ENCODE measurements around the gene NTN3. TPM values are rescaled to one million over a fixed set of nuclear protein-coding genes. Genes with fewer than 3 reads are reported as not detected.

NTN3 gene
- polyA plus RNA-seq, 3 donors = 1.7 to 2.5 (median 2.4) TPM

DNA sequence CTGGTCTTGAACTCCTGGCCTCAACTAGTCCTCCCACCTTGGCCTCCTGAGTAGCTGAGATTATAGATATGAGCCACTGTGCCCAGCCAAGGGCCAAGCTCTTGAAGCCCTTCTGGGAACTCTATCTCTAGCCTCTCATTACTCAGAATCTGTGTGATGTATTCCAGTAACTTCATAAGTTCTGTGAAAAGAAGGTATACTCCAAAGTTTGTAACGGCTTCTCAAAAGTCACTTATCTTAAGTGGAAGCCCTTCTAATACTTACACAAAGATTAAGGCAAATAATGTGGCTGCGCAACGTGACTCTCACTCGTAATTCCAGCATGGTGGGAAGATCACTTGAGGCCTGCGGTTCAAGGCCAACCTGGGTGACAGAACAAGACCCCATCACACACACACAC, 23.5 kb downstream of the NTN3 start:
- no peak for DNase-seq (ENCODE audit: low read depth in 3 of 3, low spot score in 2 of 3)

DNA sequence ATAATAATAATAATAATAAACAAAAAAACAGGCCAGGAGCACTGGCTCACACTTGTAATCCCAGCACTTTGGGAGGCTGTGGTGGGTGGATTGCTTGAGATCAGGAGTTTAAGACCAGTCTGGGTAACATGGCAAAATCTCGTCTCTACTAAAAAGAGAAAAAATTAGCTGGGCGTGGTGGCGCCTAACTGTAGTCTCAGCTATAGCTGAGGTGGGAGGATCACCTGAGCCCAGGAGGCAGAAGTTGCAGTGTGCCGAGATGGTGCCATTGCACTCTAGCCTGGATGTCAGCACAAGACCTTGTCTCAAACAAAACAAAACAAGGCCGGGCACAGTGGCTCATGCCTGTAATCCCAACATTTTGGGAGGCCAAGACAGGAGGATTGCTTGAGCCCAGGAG, 23.9 kb downstream of the NTN3 start:
- no peak for DNase-seq (ENCODE audit: low read depth in 3 of 3, low spot score in 2 of 3)

DNA sequence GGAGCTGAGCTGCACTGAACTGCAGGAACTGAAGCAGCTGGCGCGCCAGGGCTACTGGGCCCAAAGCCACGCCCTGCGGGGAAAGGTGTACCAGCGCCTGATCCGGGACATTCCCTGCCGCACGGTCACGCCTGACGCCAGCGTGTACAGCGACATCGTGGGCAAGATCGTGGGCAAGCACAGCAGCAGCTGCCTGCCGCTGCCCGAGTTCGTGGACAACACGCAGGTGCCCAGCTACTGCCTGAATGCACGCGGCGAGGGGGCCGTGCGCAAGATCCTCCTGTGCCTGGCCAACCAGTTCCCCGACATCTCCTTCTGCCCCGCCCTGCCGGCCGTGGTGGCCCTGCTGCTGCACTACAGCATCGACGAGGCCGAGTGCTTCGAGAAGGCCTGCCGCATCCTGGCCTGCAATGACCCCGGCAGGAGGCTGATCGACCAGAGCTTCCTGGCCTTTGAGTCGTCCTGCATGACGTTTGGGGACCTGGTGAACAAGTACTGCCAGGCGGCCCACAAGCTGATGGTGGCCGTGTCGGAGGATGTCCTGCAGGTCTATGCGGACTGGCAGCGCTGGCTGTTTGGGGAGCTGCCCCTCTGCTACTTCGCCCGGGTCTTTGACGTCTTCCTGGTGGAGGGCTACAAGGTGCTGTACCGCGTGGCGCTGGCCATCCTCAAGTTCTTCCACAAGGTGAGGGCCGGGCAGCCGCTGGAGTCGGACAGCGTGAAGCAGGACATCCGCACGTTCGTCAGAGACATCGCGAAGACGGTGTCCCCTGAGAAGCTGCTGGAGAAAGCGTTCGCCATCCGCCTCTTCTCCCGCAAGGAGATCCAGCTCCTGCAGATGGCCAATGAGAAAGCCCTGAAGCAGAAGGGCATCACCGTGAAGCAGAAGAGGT, 25.4 kb downstream of the NTN3 start:
- DNase-seq (ENCODE audit: low read depth in 3 of 3, low spot score in 2 of 3) = no peak

DNA sequence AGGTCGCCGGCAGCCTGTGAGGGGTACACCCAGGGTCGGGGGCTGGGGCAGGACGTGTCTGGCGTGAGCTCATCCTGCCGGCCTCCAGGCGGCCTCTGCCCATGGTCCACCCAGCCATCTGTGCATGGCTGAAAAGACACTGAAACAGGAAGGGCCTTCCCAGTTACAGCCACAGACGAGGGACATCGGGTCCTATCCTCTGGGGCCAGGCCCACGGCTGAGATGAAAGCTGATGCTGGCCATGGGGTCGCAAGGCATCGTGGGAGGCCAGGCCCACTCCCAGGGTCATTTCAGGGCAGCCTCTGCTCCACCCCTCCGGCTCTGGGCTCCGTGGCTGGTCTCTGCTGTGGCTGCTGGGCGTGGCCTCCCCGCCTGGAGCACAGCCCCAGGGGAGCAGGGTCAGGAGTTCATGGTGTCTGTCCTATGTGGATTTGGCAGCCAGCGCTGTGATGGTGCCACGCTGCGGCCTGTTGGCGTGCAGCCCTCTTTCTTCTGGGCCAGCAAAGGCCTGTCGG, 26.1 kb downstream of the NTN3 start:
- DNase-seq (ENCODE audit: low read depth in 3 of 3, low spot score in 2 of 3) = no peak

DNA sequence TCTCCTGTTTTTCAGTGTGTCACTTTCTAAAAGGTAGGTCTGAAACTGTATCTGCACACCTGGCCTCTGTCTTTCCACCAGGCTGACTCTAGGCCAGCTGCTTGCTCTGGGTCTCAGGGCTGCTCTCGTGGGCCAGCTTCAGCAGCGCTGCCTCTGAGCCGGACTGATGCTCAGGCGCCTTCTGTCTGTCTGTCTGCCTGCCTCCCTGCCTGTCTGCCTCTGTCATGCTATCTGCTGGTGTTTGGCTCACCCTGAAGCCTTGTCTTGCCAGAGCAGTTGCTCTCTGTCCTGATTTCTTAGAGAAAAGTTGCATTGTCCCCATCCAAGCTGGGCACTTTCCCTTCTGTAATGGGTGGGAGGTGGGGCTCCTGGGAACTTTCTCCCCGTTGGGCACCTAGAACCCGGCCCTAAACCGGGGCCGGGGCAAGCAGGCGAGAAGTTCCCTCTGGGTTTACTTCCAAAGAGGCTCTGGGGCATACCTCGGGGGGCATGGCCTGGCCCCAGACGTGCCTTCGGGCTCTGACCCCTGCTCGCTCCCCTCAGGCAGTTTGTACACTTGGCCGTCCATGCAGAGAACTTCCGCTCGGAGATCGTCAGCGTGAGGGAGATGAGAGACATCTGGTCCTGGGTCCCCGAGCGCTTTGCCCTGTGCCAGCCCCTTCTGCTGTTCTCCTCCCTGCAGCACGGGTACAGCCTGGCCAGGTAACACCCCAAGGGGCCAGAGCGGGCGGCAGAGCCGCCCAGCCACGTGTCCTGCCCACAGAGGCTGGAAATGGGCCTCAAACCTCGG, 26.8 kb downstream of the NTN3 start:
- DNase-seq (ENCODE audit: low read depth in 3 of 3, low spot score in 2 of 3) = no peak

DNA sequence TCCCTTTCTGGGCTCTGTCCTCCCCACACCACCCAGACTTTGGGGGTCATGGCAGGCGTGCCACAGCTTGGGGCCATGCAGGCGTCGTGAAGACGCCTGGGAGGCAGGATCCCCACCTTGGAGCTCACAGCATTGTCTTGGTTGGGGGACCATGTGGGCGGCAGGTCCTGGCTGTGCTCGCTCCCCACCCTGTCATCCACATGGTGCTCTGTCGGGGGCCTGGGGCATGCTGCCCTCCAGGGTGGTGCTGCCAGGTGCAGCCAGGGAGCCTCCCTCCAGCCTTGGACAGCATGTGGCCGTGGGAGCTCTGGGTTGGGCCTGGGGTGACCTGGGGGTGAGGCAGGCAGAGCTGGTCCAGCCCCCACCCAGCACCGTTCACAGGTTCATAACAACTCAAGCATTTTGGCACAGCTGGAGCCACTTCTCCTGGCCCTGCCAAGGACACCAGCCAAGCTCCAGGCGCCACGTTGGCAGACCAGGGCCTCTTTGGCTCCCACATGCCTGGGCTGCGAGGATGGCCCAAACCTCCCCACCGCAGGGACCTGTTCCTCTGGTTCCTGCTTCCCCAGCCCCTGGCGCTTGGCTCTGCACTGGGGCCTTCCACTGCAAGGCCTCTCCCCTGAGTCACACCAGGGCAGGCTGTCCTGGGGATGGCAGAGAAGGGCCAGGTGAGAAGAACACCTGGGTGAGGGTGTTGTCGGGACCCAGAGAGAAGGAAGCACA, 27.6 kb downstream of the NTN3 start:
- no peak for DNase-seq (ENCODE audit: low read depth in 3 of 3, low spot score in 2 of 3)

DNA sequence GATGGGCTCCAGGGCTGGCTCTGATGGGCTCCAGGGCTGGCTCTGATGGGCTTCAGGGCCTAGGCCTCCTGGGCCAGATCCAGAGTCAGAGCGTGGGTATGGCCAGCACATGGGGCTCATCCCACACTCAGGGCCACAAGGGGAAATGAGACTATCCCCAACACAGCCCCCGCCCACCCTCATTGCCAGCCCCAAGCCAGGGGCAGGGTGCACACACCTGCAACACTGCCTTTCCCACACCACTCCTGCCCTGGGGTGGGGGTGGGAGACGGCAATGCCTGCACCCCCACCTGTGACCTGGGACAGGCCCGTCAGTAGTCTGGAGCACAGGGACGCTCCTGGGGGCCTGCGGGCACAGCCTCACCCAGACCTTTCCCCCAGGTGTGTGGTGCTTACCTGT, 28.4 kb downstream of the NTN3 start:
- DNase-seq (ENCODE audit: low read depth in 3 of 3, low spot score in 2 of 3) = no peak

DNA sequence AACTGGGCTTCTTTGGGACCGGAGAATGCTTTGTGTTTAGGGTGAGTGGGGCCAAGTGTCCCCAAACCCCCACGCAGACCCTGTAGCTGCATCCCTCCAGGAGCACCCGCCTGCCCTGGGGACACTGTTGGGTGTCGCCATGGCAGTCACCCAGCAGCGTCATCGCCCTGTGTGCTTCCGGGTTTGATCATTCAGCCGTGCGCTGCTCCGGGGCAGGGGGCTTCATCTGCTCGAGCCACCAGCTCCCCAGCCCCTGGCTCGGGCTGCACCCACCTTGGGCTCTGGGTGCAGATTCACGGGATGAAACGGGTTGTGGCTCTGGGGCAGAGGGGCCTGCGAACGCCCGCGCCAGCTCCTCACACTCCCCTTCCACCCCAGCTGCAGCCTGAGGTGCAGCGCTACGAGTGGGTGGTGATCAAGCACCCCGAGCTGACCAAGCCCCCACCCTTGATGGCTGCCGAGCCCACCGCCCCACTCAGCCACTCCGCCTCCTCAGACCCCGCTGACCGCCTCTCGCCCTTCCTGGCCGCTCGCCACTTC, 28.9 kb downstream of the NTN3 start:
- DNase-seq (ENCODE audit: low read depth in 3 of 3, low spot score in 2 of 3) = no peak

DNA sequence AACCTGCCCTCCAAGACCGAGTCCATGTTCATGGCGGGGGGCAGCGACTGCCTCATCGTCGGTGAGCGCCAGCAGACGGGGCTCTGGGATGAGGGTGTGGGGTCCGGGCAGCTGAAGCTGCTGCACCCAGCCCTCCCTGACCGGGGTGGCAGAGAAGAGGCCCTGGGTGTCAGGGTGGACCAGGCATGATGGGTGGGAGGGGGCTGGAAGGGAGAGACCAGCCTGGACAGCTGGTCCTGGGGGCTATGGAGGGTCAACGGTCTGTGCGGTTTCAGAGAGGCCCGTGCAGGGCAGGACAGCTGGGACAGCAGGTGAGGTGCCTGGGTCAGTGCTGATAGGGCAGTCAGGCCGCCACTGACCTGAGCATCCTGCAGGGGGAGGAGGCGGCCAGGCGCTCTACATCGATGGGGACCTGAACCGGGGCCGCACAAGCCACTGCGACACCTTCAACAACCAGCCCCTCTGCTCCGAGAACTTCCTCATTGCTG, 29.4 kb downstream of the NTN3 start:
- no peak for DNase-seq (ENCODE audit: low read depth in 3 of 3, low spot score in 2 of 3)

DNA sequence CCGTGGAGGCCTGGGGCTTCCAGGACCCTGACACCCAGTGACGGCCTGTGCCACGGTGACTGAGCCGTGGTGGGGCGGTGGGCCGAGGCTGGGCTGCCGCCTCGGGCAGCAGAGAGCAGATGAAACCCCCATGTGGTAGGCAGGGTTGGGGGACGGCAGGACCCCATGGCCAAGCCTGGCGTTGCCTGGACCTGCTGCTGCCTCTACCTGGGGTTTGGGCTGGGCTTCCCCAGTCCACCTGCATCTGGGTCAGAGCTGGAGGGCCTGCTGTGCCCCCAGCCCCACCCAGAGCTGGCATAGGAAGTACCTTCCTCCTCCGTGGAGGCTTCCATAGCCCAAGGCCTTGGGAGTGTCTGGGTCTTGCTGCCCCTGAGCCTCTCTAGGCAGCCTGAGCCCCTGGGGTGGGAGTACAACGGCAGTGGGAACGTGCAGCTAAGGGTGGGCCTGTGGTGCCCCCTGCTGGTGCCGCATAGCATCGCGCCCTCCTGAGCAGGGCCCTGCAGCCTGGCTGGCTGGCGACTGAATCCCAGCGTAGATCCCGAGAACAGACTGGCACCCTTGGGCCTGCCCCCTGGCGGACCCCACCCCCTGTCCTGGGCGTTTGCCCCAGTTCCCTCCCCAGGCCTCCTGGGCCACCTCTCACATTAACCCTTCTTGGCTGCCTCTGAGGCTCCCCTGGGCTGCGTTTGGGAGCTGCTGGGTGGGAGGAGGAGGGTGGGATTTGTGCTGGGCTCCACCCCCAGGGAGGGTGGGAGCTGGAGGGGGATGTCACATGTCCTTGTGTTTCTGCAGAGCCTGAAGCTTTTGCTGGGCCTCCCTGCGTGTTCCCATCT, 30.0 kb downstream of the NTN3 start:
- peak; percentile 77 to 88 (median 83) for DNase-seq (ENCODE audit: low read depth in 3 of 3, low spot score in 2 of 3)

DNA sequence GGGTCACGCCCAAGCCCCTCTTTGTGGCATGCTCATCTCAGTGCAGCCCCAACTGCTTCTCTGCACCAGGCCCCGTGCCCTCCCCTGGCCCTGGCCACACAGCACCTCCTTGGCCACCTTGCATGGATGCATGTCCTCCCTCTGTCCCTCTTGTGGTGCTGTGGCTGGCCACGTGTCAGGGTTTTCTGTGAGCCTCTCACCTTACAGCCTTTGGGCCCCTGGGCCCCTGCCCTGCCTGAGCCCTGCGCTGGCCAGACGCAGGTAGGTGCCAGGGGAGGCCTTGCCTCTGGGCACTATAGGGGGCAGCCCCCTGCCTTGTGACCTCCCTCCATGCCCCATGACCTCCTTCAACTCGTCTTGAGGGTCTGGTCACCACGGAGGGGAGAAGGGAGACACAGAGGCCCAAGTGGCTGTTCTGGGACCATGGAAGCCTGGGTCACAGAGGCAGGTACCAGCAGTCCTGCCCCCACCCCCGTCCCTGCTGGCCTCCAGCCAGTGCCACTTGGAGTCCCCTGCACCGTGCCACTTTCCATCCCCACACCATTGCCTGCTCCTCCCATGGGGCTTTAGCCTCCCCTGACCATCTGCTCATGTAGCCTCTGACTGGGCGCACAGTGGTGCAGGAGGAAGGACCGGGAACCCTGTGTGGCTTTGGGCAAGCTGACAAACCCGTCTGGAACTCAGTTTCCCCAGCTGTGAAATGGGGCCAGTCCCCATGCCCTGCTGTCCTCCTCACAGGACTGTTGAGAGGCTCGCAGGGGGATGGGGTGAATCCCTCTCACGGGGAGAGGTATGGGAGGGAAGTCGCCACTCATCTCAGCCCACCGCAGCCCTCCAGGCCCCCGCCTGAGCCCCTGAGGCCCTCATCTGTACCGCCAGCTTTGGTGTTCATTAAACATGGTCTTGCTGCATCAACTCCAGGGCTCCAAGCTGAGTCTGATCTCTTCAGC, 31.1 kb downstream of the NTN3 start:
- DNase-seq (ENCODE audit: low read depth in 3 of 3, low spot score in 2 of 3) = no peak

DNA sequence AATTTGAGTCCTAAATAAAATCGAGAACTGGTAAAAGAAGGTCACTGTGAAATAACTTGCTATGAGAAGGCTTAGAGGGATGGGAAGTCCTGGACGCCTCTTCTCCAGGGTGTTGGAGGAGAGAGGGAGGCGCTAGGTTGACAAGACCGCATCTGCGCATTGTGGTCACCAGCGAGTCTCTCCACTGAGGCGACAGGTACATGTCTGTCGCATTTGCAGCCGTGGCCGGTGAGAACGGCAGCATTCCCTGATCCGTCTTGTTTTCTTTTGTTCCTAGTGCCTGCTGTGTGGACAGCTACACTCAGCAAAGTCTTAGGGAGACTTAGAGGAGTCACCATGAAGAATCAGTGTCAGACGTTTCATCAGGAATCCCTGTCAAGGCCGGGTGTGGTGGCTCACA, 34.6 kb downstream of the NTN3 start:
- DNase-seq (ENCODE audit: low read depth in 3 of 3, low spot score in 2 of 3) = no peak

DNA sequence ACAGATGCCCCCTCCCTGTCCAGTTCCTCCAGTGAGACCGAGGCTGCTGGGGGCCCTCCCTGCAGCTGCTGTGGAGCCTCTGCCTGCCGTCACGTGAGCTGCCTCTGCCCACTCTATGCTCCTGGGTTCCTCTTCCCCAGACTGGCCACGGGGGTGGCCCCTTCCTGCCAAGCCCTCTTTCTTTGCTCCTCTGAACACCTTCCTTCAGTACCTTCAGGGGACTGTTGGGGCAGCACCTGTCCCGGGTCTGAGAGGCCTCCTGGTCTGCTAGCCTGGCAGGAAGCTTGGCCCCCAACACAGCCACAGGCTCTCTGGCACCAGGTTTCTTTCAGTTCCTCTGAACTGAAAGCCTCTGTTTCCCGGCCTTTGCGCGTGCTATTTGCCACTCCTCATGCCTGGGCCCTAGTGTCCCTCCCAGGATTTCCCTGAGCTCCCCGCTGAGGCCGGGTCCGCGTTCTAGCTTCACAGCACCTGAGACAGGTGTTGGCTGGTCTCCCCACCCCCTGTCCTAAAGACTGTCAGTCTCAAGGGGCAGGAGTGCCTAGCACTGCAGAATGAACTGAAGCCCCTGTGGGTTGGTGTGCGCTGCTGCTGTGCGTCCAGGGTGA, 36.1 kb downstream of the NTN3 start:
- no peak for DNase-seq (ENCODE audit: low read depth in 3 of 3, low spot score in 2 of 3)

DNA sequence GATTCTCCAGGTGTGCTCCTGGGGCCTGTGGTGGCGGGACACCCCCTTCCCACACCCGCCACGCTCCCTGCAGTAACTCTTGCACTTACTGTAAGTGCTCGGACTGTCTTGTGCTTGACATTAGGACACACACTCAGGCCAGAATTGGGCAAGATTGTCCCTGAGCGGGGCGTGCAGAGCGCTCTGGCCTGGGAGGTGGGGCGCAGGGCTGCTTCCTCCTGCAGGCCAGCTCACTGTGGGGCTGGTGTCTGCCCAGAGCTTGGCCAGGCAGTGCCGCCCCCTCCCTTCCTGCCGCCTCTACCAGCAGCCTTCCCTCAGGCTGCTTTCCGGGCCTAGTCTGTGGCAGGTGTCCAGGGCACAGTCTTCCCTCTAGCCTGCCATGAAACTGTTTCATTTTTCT, 36.6 kb downstream of the NTN3 start:
- DNase-seq (ENCODE audit: low read depth in 3 of 3, low spot score in 2 of 3) = no peak

DNA sequence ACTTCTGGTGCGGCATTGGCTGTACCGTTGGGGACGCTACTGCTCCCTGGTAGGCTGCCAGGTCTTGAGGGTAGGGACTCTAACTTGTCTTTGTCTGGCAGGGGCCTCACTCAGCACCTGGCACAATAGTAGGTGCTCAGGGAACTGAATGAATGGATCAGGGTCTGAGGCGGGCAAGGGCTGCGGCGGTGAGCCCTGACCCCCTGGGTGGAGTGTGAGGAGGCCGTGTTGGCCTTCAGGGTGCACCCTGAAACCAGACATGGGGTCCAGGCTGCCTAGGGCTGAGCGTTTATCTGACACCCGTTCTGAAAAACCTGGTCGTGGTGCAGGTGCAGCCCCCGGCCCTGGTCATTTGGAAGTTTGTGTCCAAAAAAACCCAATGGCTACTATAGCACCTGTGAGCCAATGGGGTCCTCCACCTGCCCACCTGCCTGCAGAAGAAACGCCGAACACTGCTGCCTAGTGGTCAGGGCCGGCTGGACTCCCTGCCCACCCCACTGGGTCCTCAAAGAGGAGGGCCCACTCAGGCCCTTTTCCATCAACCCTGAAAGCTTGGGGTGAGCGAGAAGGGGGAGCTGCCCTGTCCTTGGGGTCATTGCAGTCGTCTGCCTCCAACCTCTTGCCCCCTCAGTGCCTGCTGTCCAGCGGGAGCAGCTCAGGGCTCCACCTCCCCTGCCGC, 37.8 kb downstream of the NTN3 start:
- no peak for DNase-seq (ENCODE audit: low read depth in 3 of 3, low spot score in 2 of 3)

DNA sequence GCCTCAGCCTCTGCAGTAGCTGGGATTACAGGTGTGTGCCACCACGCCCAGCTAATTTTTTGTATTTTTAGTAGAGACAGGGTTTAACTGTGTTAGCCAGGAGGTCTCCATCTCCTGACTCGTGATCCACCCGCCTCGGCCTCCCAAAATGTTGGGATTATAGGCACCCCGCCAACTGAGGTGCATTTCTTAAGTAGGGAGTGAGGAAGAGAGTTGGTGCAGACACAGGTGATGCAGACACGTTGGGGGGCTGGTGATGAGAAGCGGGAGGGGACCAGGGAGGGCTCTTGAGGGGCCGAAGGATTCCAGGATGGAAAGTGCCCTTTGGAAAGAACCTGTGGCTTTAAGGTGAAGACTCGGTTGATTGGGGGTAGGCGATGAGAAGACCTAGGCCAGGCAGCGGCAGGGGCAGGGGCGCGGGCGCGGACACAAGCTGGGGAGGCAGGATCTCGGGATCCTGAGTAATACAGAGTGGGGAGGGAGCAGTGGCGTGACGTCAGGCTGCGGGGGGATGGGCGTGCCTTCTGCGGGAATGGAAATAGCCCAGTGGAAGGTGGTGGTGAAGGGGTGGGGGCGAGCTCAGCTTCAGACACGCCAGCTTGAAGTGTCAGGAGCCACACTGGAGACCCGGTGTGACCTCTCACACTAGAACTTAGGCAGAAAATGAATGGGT, 40.2 kb downstream of the NTN3 start:
- no peak for DNase-seq (ENCODE audit: low read depth in 3 of 3, low spot score in 2 of 3)
